Measurements from ENCODE around the gene LRRC15.

The LRRC15 gene

GRCh38 chr3:194369522-194370279 lies at the start of gene LRRC15:
Gene LRRC15, minus strand, starts transcription at chr3:194369743. Its CDS starts 8,700 bp downstream, at chr3:194361043.
- DNase-seq (ENCODE audit: low read depth in 2 of 2): no peak

GRCh38 chr3:194418671-194419070 lies 49.1 kb upstream of the LRRC15 start:
- DNase-seq (ENCODE audit: low read depth in 2 of 2): no peak

GRCh38 chr3:194407423-194407822 lies 37.9 kb upstream of the LRRC15 start:
- no peak for DNase-seq (ENCODE audit: low read depth in 2 of 2)

GRCh38 chr3:194405766-194406165 lies 36.2 kb upstream of the LRRC15 start:
- no peak for DNase-seq (ENCODE audit: low read depth in 2 of 2)

GRCh38 chr3:194404365-194405140 lies 35.0 kb upstream of the LRRC15 start:
- DNase-seq (ENCODE audit: low read depth in 2 of 2): no peak

GRCh38 chr3:194401868-194402329 lies 32.4 kb upstream of the LRRC15 start:
- no peak for DNase-seq (ENCODE audit: low read depth in 2 of 2)

- DNase-seq (ENCODE audit: low read depth in 2 of 2): no peak
These were observed 31.8 kb upstream of the LRRC15 start for GRCh38 chr3:194401346-194401745.

- no peak for DNase-seq (ENCODE audit: low read depth in 2 of 2)
These were observed 30.4 kb upstream of the LRRC15 start for GRCh38 chr3:194399874-194400411.

- DNase-seq (ENCODE audit: low read depth in 2 of 2): no peak
These were observed 29.6 kb upstream of the LRRC15 start, which contains the start of gene GP5 for GRCh38 chr3:194399166-194399565. Gene GP5, minus strand, starts transcription at chr3:194399266. Its CDS starts 984 bp downstream, at chr3:194398282.

GRCh38 chr3:194397757-194398312 lies 28.3 kb upstream of the LRRC15 start:
- peak in 1 of 2 donors; percentile 13 for DNase-seq (ENCODE audit: low read depth in 2 of 2)

- peak in 1 of 2 donors; percentile 23 for DNase-seq (ENCODE audit: low read depth in 2 of 2)
These were observed 27.6 kb upstream of the LRRC15 start for GRCh38 chr3:194396859-194397756.

GRCh38 chr3:194396539-194396858 lies 27.0 kb upstream of the LRRC15 start:
- no peak for DNase-seq (ENCODE audit: low read depth in 2 of 2)

- DNase-seq (ENCODE audit: low read depth in 2 of 2): peak; percentile 26 to 57
These were observed 26.4 kb upstream of the LRRC15 start for GRCh38 chr3:194395778-194396538.

- DNase-seq (ENCODE audit: low read depth in 2 of 2): no peak
These were observed 25.7 kb upstream of the LRRC15 start for GRCh38 chr3:194395212-194395611.

- DNase-seq (ENCODE audit: low read depth in 2 of 2): no peak
These were observed 23.0 kb upstream of the LRRC15 start for GRCh38 chr3:194392576-194392975.

- DNase-seq (ENCODE audit: low read depth in 2 of 2): no peak
These were observed 21.3 kb upstream of the LRRC15 start for GRCh38 chr3:194390835-194391234.

- no peak for DNase-seq (ENCODE audit: low read depth in 2 of 2)
These were observed 19.7 kb upstream of the LRRC15 start for GRCh38 chr3:194389269-194389668.

- no peak for DNase-seq (ENCODE audit: low read depth in 2 of 2)
These were observed 18.4 kb upstream of the LRRC15 start for GRCh38 chr3:194387926-194388418.

- no peak for DNase-seq (ENCODE audit: low read depth in 2 of 2)
These were observed 17.7 kb upstream of the LRRC15 start for GRCh38 chr3:194387276-194387675.

GRCh38 chr3:194386648-194387047 lies 17.1 kb upstream of the LRRC15 start:
- DNase-seq (ENCODE audit: low read depth in 2 of 2): no peak

Measured in stimulated activated CD4-positive, alpha-beta T cell treated with anti-CD3 and anti-CD28 coated beads, Interleukin-1b, Interleukin-23, amount 100 ng/mL, for 4 hours (primary cell).